CD4-positive, alpha-beta T cell (primary cell): ENCODE results near the gene MIEF2. TPM values are rescaled to one million over a fixed set of nuclear protein-coding genes. Genes with fewer than 3 reads are reported as not detected.

Experiments
- ATAC-seq: fragments of 200-7000 bp; cut with Tn5 transposase; one replicate; pipeline ENCODE4 v1.10.0; 2022; ENCODE audit warnings: mild to moderate bottlenecking; ENCODE audit not compliant: poor library complexity
- CTCF ChIA-PET: fragments of 350-600 bp; sonication (Branson Sonifier 250); formaldehyde crosslinking; loops from one replicate; lab custom pipeline; 2021; ENCODE audit warnings: antibody characterized with exemption, inconsistent platforms; lab: Charles Lee
- POLR2A ChIA-PET: fragments of 350-600 bp; sonication (Branson Sonifier 250); formaldehyde crosslinking; loops from one replicate; lab custom pipeline; 2021; ENCODE audit warnings: antibody characterized with exemption, inconsistent platforms; lab: Charles Lee
- DNase-seq, 14 experiments: peaks; one replicate each; pipeline ENCODE4 v3.0.0-alpha.2; 2013 to 2020; ENCODE audit warnings: mixed read lengths in 2 of 14
- H3K27ac ChIP-seq, 2 donors: one replicate each; pipeline versions ENCODE4 v1.5.1 to v1.7.0; 2013; ENCODE audit warnings: low read length in 2 of 2, low read depth in 1 of 2, mild to moderate bottlenecking in 1 of 2
- H3K27me3 ChIP-seq, 2 experiments: 1 replicate in 1 of 2; 2 replicates in 1 of 2; pipeline versions ENCODE4 v1.6.1 to v1.7.0; 2013; ENCODE audit warnings: low read length in 2 of 2, control low read depth in 1 of 2, mild to moderate bottlenecking in 1 of 2, moderate library complexity in 1 of 2; ENCODE audit not compliant: insufficient read depth in 2 of 2, control insufficient read depth in 1 of 2
- H3K36me3 ChIP-seq: one replicate; pipeline ENCODE4 v1.6.1; 2013; ENCODE audit warnings: low read length, control low read depth; ENCODE audit not compliant: insufficient read depth
- H3K4me1 ChIP-seq: one replicate; pipeline ENCODE4 v1.6.1; 2013; ENCODE audit warnings: low read length, control low read depth; ENCODE audit not compliant: insufficient read depth
- H3K4me3 ChIP-seq: one replicate; pipeline ENCODE4 v1.5.1; 2013; ENCODE audit warnings: mild to moderate bottlenecking, low read length, moderate library complexity
- H3K9me3 ChIP-seq, 2 experiments: 1 replicate in 1 of 2; 2 replicates in 1 of 2; pipeline versions ENCODE4 v1.6.1 to v1.7.0; 2013; ENCODE audit warnings: low read length in 2 of 2, mild to moderate bottlenecking in 2 of 2, control low read depth in 1 of 2, moderate library complexity in 1 of 2; ENCODE audit not compliant: control insufficient read depth in 1 of 2, insufficient read depth in 1 of 2
- H3K27ac Mint-ChIP-seq: one replicate; pipeline ENCODE4 v1.8.0; 2020; ENCODE audit warnings: mixed read lengths
- H3K27me3 Mint-ChIP-seq: one replicate; pipeline ENCODE4 v1.8.0; 2021; ENCODE audit warnings: mixed read lengths
- H3K36me3 Mint-ChIP-seq: one replicate; pipeline ENCODE4 v1.8.0; 2021; ENCODE audit warnings: low read depth, mixed read lengths
- H3K4me1 Mint-ChIP-seq: one replicate; pipeline ENCODE4 v1.8.0; 2021; ENCODE audit warnings: low read depth, mixed read lengths
- H3K4me3 Mint-ChIP-seq: one replicate; pipeline ENCODE4 v1.8.0; 2020; ENCODE audit warnings: mild to moderate bottlenecking, mixed read lengths
- H3K9me3 Mint-ChIP-seq: one replicate; pipeline ENCODE4 v1.8.0; 2020; ENCODE audit warnings: mixed read lengths
- CTCF ChIP-seq: fragments of 200-600 bp; IDR thresholded peaks from one replicate; pipeline ENCODE4 v1.8.0; 2022; ENCODE audit warnings: antibody characterized with exemption, mild to moderate bottlenecking
- intact Hi-C, 2 experiments: fragments of 100-400 bp; cut with DNase I in 1 of 2; cut with micrococcal nuclease in 1 of 2; formaldehyde crosslinking; loops; one replicate each; pipeline versions ENCODE4 v1.15.1 to v1.9.0; 2023 to 2025; cut with DNase I, micrococcal nuclease
- total RNA-seq, 174 experiments: library from RNA in 2 of 174; stranded (reverse) in 2 of 174; gene quantifications; one replicate each; pipeline ENCODE4 v1.2.3 and lab custom pipeline; 2021 to 2026

The MIEF2 gene
- total RNA-seq, 2 experiments from 2014 or later, result 10.7 to 14.3 TPM

- no peaks in the 10 kb centered on the region for H3K9me3 Mint-ChIP-seq
- Histone ChIP-seq H3K36me3 (peaks cover 36% of the 10 kb centered on the region), H3K4me3 (no peak overlapping the region), H3K27ac (no peak overlapping the region), H3K27me3 (no peaks in the 10 kb centered on the region), H3K4me1 (peaks cover 32% of the 10 kb centered on the region), H3K9me3 (no peaks in the 10 kb centered on the region)
- no peak for TF ChIP-seq CTCF
- DNase-seq (no peak), ATAC-seq (no peak)
- ChIA-PET CTCF (no interaction called here), POLR2A (no interaction called here)
- H3K27ac Mint-ChIP-seq, result no peak overlapping the region
- peaks cover 21% of the 10 kb centered on the region for H3K4me1 Mint-ChIP-seq
- peaks cover 19% of the 10 kb centered on the region for H3K36me3 Mint-ChIP-seq
- H3K27me3 Mint-ChIP-seq, result no peaks in the 10 kb centered on the region
- H3K4me3 Mint-ChIP-seq, result no peak overlapping the region
- intact Hi-C loops, result no loop called here
Measured at GRCh38 chr17:18231164-18231563, 29.3 kb upstream of the MIEF2 start.

GRCh38 chr17:18233803-18234518, 26.5 kb upstream of the MIEF2 start:
- ChIA-PET POLR2A (interaction anchor here (1.7 kb wide), 1 partner anchor 51 kb away, joined by 4 read pairs; the partner anchor contains the start of gene ALKBH5), CTCF (no interaction called here)
- H3K36me3 ChIP-seq, result peaks cover 57% of the 10 kb centered on the region
- no peaks in the 10 kb centered on the region for H3K27me3 ChIP-seq
- intact Hi-C loops, result no loop called here
- Mint-ChIP-seq H3K36me3 (peaks cover 37% of the 10 kb centered on the region), H3K9me3 (no peaks in the 10 kb centered on the region), H3K27me3 (no peaks in the 10 kb centered on the region), H3K4me1 (no peaks in the 10 kb centered on the region), H3K27ac (no peak overlapping the region), H3K4me3 (no peak overlapping the region)
- H3K9me3 ChIP-seq, result no peaks in the 10 kb centered on the region
- H3K27ac ChIP-seq, result no peak overlapping the region
- H3K4me3 ChIP-seq, result no peak overlapping the region
- DNase-seq (no peak), ATAC-seq (no peak)
- peaks cover 6% of the 10 kb centered on the region for H3K4me1 ChIP-seq
- no peak for TF ChIP-seq CTCF

- no peaks in the 10 kb centered on the region for H3K9me3 Mint-ChIP-seq
- Histone ChIP-seq H3K4me3 (no peak overlapping the region), H3K36me3 (peaks cover 57% of the 10 kb centered on the region), H3K27me3 (no peaks in the 10 kb centered on the region), H3K4me1 (peaks cover 2% of the 10 kb centered on the region), H3K9me3 (no peaks in the 10 kb centered on the region), H3K27ac (no peak overlapping the region)
- ATAC-seq (no peak), DNase-seq (no peak)
- intact Hi-C loops, result no loop called here
- no peak overlapping the region for H3K27ac Mint-ChIP-seq
- TF ChIP-seq CTCF, result no peak
- H3K4me3 Mint-ChIP-seq, result no peak overlapping the region
- ChIA-PET POLR2A (no interaction called here), CTCF (no interaction called here)
- no peaks in the 10 kb centered on the region for H3K4me1 Mint-ChIP-seq
- H3K36me3 Mint-ChIP-seq, result peaks cover 45% of the 10 kb centered on the region
- H3K27me3 Mint-ChIP-seq, result no peaks in the 10 kb centered on the region
Measured at GRCh38 chr17:18234853-18235380, 25.5 kb upstream of the MIEF2 start.
